GM03348 (cell line): ENCODE data around the gene XPNPEP1.

Experiments used
- DNase-seq: peaks from one replicate; pipeline ENCODE4 v3.0.0; 2012; ENCODE audit warnings: low spot score

XPNPEP1 gene

DNA sequence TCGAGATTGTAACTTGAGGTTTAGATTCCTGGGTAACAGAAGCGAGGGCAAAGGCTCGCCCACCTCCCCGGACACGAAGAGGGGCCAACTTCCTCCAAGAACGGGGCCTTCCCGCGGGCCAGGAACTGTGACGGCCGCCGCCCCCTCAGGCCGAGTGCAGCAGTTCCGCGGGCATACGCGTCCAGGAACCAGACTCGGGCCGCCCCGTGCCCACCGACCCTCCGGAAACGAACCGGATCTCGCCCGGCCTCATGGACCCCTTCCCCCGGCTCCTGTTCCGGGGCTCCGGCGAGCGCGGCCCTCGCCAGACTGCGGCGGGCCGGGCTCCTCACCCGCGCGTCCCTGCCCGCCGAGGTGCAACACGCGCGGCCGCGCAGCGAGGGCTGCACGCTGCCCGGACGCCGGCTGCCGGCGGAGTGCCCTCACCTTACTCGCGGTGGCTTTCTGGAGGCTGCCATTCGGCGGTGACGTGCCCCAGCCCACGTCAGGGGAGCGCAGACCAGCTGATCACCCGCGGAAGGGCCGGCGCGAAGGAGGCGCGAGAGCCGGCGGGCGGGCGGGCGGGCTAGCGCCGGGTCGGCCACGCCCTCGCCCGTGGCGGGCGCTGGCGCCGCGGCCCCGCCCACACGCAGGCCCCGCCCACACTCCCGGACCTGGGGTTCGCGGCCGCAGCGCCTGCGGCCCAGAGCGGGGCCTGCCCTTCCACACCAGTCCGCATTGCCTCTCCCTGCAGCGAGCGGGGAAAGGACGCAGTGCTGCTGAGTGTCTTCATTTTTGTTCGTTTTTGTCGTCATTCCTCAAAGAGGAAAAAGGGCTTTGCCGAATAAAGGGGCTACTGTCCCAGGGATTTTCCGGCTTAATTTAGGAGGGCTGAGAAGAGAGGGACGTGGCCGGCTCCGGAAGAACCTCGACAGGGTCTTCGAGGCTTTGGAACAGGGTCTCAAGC lies at the start of gene XPNPEP1:
Gene XPNPEP1 (minus strand): TSS at position 536 of the 946 bp plus-strand sequence. CDS start 78 bp downstream, at position 458.
- DNase-seq: peak; percentile 98

DNA sequence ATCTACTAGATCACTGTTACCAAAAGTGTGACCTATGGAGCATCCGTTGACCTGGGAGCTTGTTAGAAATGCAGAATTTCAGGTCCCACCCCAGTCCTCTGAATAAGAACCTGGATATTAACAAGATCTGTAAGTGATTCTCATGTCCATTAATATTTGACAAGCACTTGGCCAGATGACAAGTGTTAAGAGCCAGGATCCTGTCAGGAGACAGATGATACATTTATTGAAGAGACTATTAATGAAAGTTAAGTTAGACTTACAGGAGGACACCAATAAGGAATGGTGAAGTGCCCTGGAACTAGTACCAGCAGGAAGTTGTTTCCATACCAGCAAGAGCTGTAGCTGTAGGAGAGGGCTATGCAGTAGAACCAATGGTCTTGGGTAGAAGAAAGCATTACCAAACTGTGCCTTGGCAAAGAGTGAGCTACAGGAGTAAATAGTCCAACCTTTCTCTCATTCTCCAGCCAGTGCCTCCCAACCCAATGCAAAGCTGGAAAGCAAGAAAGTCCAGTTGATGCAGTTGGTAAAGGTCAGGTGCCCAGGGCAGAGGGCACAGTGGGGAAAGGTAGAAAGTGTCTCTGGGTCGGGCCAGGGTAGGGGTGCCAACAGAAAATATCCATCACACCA lies 49.2 kb upstream of the XPNPEP1 start:
- DNase-seq: no peak

GRCh38 chr10:109971634-109972033 lies 48.3 kb upstream of the XPNPEP1 start:
- DNase-seq: no peak

DNA sequence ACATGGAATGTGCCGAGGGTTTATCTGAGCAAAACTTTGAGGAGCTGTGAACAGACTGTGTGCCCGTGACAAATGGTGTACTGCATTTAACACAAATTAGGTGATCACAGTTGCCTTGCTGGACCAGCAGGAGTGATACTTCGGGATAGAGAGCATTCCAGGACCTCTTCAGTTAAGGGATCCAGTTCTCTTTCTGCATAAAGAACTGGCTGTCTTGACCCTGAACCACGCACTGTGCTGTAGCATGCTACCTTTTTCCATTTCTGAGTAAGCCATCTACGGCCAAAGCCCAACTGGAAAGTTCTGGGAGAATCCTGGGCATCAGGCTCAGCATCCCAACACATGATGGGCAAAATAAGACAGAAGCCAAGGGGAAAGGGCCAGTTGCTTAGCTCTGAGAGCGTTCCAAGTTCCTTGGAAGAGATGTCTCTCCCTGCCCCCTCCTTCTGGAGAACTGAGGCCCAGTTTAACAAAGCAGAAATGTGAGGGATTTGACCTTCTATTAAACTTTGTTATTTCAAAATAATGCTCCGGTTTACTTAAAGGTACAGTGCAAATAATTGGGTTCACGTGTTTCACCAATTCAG lies 46.5 kb upstream of the XPNPEP1 start:
- no peak for DNase-seq

- no peak for DNase-seq
Measured at GRCh38 chr10:109968953-109969759, 45.8 kb upstream of the XPNPEP1 start.

DNA sequence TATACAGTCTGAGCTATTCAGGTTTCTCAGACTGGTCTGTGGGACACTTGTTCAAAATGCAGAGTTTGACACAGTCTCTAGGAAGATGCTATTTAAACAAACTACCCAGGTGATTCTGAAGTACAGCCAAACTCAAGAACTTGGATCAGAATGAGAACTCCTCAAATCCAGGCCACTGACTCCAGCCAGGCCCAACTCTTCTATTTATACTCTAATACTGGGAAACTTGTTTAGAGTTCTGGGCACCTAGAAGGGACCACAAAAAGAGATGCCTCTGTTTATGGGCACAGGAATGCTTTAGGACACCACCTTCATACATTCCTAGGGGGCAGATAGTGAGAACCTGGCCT lies 44.4 kb upstream of the XPNPEP1 start:
- no peak for DNase-seq

DNA sequence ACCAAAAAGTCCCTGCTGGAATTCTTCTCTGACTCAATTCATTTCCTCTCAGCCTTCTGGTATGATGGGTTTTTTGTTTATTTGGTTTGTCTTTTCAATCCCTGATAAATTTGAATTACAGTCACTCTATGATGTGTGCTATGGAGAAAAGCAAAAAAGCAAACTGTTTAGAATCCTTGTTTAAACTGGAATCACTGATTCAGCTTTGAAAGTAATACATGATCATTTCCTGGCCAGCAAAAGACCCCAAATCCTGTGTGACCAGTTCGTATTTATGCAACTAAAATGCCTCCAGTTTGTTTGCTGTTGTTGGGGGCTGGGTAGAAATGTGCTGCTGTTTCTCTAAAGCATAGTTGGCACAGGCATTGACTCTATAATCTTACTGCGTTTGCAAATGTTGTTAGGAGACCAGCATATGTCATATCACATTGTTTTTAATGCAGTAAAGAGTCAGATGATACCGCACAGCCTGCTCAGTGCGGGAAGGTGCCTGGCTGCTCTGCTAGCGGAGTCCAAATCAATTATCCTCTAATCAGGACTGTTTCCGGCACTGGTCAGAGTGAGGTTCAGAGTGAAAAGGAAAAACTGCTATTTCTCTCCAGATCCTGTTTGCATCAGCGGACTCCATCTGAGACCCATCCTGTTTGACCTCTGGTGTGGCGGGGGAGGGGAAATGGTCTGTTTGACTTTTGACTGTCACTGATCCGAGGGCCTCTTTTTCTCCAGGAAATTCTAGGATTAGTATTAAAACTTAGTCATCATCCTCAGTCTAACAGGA lies 43.8 kb upstream of the XPNPEP1 start:
- DNase-seq: peak; percentile 33

DNA sequence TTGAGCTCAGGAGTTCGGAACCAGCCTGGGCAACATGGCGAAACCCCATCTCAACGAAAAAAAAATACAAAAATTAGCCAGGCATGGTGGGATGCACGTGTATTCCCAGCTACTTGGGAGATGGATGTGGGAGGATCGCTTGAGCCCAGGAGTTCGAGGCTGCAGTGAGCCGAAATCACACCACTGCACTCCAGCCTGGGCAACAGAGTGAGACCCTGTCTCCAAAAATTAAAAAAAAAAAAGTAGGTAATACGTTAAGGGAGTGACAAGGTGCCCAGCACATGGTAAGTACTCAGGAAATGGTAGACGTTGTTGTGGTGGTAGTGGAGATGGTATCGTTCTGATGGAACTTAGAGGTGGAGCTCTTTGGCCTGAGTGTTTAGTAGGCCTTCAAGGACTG lies 41.0 kb upstream of the XPNPEP1 start:
- DNase-seq: no peak

GRCh38 chr10:109963439-109963838 lies 40.1 kb upstream of the XPNPEP1 start:
- peak; percentile 76 for DNase-seq

DNA sequence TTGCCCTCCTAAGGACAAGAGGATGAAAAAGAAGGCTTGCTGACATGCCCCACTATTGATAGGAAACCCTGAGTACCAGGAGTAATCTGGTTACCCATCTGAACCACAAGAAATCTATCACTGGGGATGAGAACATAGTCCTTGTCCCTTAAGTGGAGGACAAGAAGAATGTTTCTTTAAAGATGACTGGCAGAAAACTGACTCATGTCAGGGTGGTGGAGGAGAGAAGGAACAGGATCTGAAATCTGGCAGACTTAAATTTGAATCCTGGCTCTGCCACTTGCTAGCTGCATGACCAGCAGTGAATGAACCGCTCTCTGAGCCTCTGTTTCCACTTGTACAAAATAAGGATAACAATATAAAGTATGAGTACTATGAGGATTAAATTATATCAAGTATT lies 38.9 kb upstream of the XPNPEP1 start:
- peak; percentile 15 for DNase-seq

DNA sequence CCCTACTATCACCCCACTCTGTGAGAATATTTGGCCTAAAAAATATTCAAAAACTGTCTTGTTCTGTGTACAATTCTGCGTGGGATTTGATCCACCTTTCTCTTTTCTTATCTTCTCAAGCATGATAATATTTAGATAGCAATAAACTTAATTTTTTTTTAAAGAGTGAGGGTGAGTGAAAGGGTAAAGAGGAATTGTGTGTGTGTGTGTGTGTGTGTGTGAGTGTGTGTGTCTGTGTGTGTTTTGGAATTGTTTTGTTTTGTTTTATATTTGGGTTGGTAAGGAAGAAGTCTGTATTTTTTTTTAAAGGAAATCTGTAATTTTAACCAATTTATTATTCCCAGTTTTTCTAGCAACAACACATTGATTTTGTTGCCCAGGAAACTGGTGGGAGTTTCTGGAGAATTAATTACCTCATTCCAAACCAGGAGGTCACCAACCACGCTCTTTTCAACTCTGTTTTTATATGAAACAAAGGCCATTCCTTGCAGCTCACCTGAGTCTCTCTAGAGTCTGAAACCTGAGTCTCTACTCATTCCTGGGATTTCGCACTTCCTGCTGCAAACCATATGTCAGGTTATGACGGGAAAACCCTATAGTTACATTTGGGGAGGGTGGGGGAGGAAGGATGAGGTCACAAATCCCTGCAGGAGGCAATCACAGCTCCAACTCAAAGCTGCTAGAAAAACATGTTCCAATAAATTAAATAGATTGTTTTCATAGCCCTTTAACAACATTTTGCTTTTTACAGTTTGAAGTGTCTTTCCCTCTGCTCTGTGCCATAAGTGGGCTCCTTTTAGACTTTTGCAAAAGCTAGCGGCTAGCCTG lies 38.1 kb upstream of the XPNPEP1 start:
- no peak for DNase-seq

DNA sequence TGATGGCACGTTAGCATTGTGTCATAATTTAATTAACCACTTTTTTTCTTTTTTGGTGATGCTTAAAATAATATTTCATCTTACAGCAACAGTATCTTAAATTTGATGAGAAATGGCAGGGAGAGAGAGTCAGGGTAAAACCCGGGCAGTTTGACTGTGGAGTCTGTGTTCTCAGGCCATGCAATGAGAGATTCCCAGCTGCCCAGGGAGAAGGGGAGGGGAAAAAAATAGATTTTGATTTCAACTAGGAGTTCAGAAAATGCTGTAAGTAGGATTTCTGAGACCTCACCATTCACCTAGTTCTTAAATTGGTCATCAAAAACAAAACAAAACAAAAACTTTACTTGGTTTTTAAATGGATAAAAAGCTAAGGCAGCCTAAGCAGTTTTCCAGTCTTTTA lies 37.4 kb upstream of the XPNPEP1 start:
- DNase-seq: no peak

DNA sequence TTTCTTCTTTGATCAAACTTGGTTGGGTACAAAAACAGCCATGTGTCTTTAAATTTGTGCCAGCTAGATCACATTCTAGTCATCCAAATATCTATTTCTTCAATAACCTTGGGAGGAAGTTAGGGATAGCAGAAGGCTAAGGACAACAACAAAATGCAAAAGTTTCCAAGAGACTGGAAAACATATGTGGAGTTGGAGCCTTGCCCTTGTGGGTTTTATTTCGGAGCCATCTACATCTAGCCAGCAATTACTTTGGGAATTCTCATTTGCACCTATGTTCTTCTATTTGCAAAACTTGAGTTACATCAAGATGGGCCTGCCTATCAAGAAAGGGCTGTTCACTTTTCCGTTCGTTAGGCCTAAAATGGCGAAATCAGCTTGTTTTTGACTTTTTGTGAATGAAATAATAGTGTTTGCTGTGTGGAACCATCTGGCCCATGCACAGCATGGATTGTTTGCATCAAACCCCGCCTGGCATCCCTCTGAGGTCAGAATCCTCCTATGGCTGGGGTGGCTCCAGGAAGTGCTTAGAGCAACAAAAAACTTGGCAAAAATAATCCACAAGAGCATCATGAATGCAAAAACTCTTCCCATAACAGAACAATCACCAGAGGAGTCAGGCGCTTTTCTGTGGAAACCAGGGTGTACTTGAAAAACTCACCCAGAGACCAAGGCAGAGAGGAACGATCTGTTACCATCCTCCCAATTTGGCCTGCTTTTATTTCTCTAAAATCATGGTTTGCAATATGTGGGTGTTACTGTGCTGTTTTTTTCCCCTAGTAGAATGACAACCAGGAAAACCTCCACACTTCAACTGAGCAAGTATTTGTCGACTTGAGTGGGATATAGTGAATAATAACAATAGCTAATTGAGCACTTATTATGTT lies 36.2 kb upstream of the XPNPEP1 start:
- no peak for DNase-seq

DNA sequence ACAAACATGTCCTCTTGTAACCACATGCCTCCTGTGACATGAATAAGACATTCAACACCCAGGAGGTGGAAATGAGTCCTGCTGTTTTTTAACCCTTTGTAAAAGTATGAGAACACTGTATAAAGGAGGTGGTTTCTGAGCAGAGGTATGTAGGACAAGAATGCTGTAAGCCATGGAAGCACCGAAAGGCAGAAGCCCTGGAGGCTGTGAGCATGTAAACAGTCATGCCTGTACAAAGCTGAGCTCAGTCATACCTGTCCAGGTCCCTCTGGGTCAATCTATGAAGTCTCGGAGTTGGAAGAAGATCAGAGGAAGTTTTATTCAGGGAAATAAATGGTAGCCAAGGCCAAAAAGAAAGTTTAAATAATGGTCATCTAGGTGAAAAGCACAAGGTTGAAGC lies 34.7 kb upstream of the XPNPEP1 start:
- no peak for DNase-seq

GRCh38 chr10:109957092-109957797 lies 33.9 kb upstream of the XPNPEP1 start:
- DNase-seq: no peak

DNA sequence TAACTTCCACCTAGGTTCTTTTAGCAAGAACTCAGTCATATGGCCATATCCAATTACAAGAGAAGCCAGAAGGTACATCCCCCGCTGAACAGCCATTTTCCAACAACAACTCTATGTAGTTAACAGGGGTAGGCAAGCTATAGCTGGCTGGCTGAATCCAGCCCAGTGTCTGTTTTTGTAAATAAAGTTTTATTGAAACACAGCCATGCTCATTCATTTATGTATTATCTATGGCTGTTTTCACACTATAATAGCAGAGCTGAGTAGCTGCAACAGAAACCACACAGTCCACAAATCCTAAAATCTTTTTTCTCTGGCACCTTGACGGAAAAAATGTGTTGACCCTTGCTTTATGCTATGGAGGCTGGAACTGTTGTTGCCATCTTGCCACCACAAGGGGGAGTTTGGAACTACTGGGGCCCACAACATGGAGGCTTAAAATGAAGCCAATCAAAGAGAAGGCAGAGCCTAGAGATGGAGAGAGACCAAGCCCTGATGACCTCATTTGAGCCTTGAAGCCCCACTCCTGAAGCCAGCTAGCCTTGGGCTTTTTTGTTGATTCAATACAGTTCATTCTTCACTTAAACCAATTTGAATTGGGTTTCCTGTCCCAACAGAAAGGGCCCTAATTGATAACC lies 33.3 kb upstream of the XPNPEP1 start:
- DNase-seq: peak; percentile 36

DNA sequence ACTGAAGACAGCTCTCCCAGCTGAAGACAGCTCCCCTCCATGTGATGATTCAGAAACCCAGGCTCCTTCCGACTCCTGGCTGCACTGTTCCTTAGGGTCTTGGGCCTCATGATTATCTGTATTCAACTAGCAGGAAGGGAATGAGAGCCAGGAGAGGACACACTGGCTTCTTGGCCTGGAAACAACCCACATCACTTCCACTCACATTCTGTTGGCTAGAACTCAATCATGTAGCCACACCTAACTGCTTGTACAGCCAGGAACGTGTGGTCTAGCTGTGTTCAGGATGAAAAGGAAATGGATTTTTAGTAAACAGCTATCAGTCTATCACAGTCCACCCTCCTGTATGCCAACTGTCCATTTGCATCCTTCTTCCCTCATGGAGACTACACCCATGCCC lies 30.5 kb upstream of the XPNPEP1 start:
- no peak for DNase-seq

DNA sequence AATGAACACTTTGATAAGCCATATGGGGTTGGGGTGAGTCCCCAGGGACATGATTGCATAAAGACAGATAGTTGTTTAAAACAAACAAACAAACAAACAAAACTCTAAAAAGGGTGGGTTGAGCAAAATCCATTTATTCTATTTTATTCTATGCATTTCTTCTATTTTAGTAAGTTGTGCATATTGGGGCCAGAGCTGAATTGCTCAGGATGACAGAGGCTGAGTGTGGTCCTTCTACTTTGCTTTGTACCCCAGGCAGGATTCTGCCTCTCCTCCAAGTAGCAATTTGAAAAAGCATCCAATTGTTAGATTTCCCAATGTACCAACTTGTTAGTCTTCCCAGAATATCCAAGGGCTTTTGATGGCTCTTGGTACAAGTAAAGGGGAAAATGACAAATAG lies 29.2 kb upstream of the XPNPEP1 start:
- no peak for DNase-seq
